ENCODE results near the gene PBRM1. TPM values are rescaled to one million over a fixed set of nuclear protein-coding genes. Genes with fewer than 3 reads are reported as not detected.

PBRM1 gene
- total RNA-seq, 4 donors from 2014 or later: 89.4 to 118 (median 114) TPM

- no peak for DNase-seq (ENCODE audit: low spot score)
- no peak for TF ChIP-seq CTCF (IDR thresholded peaks at IDR 0.05)
- no peak for ATAC-seq (ENCODE audit: low FRiP score)
Observed at GRCh38 chr3:52520141-52520667, 165.5 kb downstream of the PBRM1 start.

GRCh38 chr3:52519445-52520140 lies 166.1 kb downstream of the PBRM1 start:
- ATAC-seq (ENCODE audit: low FRiP score): no peak
- DNase-seq (ENCODE audit: low spot score): no peak
- no peak for TF ChIP-seq CTCF (IDR thresholded peaks at IDR 0.05)

GRCh38 chr3:52518723-52519444 lies 166.8 kb downstream of the PBRM1 start:
- ATAC-seq (ENCODE audit: low FRiP score): no peak
- DNase-seq (ENCODE audit: low spot score): no peak
- no peak for TF ChIP-seq CTCF (IDR thresholded peaks at IDR 0.05)

- TF ChIP-seq CTCF (IDR thresholded peaks at IDR 0.05): no peak
- DNase-seq (ENCODE audit: low spot score) (no peak), ATAC-seq (ENCODE audit: low FRiP score) (no peak)
Observed at GRCh38 chr3:52517796-52518722, 167.7 kb downstream of the PBRM1 start.

GRCh38 chr3:52516509-52517195 lies 169.1 kb downstream of the PBRM1 start:
- ATAC-seq (ENCODE audit: low FRiP score): no peak
- DNase-seq (ENCODE audit: low spot score): no peak
- no peak for TF ChIP-seq CTCF (IDR thresholded peaks at IDR 0.05)

- ATAC-seq (ENCODE audit: low FRiP score) (no peak), DNase-seq (ENCODE audit: low spot score) (no peak)
- no peak for TF ChIP-seq CTCF (IDR thresholded peaks at IDR 0.05)
Observed at GRCh38 chr3:52515192-52515591, 170.5 kb downstream of the PBRM1 start.

All from omental fat pad (tissue), 4 donors.